Coronary artery (tissue), 2 donors: ENCODE measurements around the gene FUT3.
"Not testable (repeated sequence)": the region's sequence is repeated elsewhere in the genome, so short reads cannot be mapped to it uniquely, and the experiment has no call there.

Experiments used
- DNase-seq: peaks from one replicate; pipeline ENCODE4 v3.0.0-alpha.2; 2017; ENCODE audit warnings: low spot score
- H3K27ac ChIP-seq, 2 donors: fragments of 200-600 bp; sonication (generic); one replicate each; pipeline ENCODE4 v1.5.1; 2016 to 2019
- H3K4me3 ChIP-seq: fragments of 200-600 bp; sonication (generic); 2 replicates; pipeline ENCODE4 v1.5.1; 2016; ENCODE audit warnings: mild to moderate bottlenecking, moderate library complexity
- CTCF ChIP-seq: fragments of 200-600 bp; sonication (generic); IDR thresholded peaks from one replicate; pipeline ENCODE4 v1.5.1; 2019; ENCODE audit warnings: antibody characterized with exemption

Gene FUT3

GRCh38 chr19:5867201-5868136 is 16.2 kb upstream of the FUT3 start:
- DNase-seq, result no peak

GRCh38 chr19:5865772-5866171 is 14.5 kb upstream of the FUT3 start:
- DNase-seq, result no peak
- no peak overlapping the region for H3K4me3 ChIP-seq
- H3K27ac ChIP-seq, result no peak overlapping the region
- no peak for TF ChIP-seq CTCF

More at GRCh38 chr19:5867201-5868136, 16.2 kb upstream of the FUT3 start:
- Histone ChIP-seq H3K4me3 (no peak overlapping the region), H3K27ac (no peak overlapping the region)
- TF ChIP-seq CTCF, result no peak

- Histone ChIP-seq H3K4me3 (no peak overlapping the region), H3K27ac (no peak overlapping the region)
- DNase-seq, result no peak
- no peak for TF ChIP-seq CTCF
Observed at GRCh38 chr19:5864725-5865486, 13.7 kb upstream of the FUT3 start.

GRCh38 chr19:5864013-5864720 is 12.9 kb upstream of the FUT3 start:
- Histone ChIP-seq H3K27ac (no peak overlapping the region), H3K4me3 (no peak overlapping the region)
- no peak for TF ChIP-seq CTCF
- DNase-seq, result no peak

- no peak for DNase-seq
- H3K27ac ChIP-seq, result no peak overlapping the region
- H3K4me3 ChIP-seq, result no peak overlapping the region
- TF ChIP-seq CTCF, result no peak
Observed at GRCh38 chr19:5863030-5863665, 11.9 kb upstream of the FUT3 start.

- Histone ChIP-seq H3K4me3 (no peak overlapping the region), H3K27ac (no peak overlapping the region)
- TF ChIP-seq CTCF, result no peak
- no peak for DNase-seq
Observed at GRCh38 chr19:5857203-5858081, 6.2 kb upstream of the FUT3 start.

GRCh38 chr19:5855151-5855550 is 3.9 kb upstream of the FUT3 start:
- not testable (repeated sequence) for DNase-seq, H3K4me3 ChIP-seq, H3K27ac ChIP-seq

GRCh38 chr19:5854121-5854520 is 2.9 kb upstream of the FUT3 start:
- not testable (repeated sequence) for H3K27ac ChIP-seq, H3K4me3 ChIP-seq, DNase-seq
